GM19438 (cell line): ENCODE results near the gene SORCS2.

ENCODE experiments used
- ATAC-seq: cut with Tn5 transposase; IDR thresholded peaks from one replicate; pipeline ENCODE4 v1.9.1; 2021; ENCODE audit warnings: low read depth; ENCODE audit not compliant: unreplicated experiment

Gene SORCS2

DNA sequence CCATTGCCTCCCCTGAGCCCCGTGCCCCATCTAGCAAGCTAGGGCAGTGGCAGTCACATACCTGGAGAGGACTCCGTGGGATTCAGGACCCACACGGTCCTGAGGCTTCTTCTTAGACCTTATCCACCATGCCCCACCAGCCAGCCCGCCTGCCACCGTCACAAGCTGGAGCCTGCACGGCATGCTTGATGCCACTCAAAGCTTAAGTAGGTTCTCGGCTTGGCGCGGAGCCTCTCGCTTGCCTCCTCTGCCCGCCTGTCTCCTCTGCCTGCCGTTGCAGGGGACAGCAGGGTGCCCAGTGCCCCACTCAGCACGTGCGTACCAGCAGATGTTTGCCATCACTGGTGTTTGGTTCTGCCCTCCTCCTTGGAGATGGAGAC is 228.3 kb downstream of the SORCS2 start:
- ATAC-seq = no peak

DNA sequence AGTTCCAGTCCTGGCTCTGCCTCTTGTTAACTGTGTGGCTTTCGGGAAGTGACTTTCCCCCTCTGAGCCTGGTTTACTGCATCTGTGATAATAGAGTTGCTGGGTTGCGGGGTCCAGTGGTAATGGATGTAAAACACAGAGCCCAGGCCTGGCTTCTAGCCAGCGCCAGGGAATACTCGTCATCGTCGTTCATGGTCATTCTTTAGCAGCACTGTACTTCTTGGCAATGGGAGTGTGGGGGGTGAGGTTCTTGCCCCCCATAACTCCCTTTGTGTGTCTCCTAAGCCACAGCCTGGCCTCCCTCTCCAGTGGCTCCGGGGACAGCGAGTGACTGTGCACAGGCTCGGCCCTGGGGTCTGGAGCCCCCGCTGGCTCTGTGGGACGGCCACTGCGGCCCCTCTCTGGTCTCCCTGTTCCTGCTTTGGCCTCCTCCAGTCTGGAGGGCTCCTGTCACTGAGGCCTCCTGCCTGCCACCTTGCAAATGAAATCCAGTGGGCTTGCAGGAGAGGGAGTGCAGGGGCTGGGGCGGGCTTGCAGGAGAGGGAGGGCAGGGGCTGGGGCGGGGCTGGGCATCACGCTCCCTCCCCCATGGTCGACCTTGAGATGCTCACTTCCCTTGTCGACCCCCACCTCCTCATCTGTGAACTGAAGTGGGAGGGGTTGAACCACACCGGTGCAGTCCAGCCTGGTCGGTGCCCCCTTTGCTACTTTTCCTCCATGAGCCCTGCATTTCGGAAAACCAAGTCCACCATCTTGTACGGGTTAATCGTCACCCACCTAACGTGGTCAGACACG is 229.2 kb downstream of the SORCS2 start:
- ATAC-seq = no peak

DNA sequence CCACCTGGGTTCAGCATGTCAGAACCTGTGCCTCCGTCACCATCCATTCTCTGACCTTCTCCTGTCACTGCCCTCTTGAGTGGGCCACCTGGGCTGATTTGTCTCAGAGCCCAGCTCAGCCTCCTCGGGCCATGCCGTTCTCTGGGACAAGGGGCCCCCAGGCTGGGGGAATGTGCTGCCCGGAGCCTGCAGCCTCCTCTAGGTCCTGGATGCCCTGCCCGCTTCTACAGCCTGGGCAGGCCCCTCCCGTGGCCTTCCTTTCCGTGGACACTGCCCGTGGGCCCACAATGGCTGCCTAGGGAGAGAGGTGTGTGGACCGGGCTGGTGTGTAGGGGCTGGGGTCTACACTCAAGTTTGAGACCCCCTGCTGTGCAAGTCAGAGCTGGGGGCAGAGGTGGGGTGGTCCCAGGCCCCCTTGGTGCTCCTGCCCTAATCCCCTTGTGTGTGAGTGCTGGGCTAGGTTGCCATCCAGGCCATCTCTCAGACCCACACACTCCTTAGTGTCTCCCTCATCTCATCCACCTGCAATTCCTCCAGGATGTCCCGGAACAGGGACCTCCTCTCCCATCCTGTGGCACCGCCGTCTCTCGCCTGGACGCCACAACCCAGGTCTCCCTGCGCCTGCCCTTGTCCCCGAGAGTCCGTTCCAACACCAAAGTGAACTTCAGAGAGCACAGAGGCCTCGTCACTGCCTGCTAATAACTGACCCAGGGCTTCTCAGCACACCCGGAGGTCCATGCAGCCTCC is 230.0 kb downstream of the SORCS2 start:
- ATAC-seq = no peak

DNA sequence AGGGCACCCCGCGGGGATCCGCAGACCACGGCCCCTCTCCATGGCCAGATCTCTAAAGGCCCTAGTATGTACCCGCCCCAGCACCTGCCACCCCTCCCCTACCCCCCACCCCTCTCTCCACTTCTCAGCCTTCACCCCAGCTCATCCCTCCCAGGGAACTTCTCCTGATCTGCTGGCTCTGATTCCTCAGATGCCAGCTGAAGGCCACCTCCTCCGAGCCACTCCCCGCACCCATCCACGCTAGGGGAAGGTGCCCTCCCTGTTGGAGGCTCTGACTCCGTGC is 230.5 kb downstream of the SORCS2 start:
- ATAC-seq = no peak

DNA sequence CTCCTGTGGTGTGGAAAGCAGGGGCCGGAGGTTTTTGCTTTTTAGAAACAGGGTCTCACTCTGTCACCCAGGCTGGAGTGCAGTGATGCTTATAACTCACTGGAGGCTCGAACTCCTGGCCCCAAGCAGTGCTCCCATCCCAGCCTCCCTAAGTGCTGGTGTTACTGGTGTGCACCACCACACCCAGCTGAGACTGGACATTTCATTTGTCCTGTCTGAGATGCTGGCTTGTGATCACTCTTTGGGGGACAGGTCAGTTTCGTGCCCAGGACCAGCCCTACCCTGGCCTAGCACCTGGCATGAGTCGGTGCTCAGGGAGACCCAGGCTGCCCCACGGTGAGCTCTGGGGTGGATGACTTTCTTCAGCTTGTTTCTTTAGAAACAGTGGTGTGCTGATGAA is 231.1 kb downstream of the SORCS2 start:
- ATAC-seq = no peak

DNA sequence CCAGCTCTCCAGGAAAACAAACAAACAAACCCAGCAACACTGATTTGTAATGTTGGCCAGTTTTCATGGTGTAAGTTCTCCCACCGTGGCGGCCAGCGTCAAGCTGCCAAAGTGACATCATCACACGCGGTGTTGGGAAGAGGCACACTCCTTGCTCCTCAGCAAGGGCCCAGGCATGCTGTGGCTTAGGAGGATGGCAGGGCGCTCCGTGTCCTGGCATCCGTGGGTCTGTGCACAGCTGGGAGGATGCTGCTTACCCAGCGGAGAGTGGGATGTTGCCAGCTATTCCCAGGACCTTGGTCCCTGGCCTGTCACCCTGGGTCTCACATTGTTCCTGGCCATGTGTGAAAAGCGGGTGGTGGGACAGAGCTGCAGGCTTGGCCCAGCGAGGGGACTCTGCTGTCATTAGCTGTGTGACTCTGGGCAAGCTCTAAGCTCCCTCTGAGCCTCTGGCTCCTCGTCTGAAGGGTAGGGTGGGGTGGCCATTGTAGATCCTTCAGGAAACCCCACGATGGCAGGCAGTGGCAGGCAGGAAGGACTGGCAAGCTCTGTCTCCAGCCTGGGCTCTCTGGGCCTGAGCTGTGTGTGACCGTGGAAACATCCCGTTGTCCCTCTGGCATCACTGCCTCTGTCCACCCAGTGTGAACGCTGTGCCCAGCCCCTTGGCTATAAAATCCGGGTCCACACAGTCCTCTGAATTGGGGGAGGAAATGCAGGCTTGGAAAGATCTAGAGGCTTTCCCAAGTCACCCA is 231.6 kb downstream of the SORCS2 start:
- no peak for ATAC-seq

DNA sequence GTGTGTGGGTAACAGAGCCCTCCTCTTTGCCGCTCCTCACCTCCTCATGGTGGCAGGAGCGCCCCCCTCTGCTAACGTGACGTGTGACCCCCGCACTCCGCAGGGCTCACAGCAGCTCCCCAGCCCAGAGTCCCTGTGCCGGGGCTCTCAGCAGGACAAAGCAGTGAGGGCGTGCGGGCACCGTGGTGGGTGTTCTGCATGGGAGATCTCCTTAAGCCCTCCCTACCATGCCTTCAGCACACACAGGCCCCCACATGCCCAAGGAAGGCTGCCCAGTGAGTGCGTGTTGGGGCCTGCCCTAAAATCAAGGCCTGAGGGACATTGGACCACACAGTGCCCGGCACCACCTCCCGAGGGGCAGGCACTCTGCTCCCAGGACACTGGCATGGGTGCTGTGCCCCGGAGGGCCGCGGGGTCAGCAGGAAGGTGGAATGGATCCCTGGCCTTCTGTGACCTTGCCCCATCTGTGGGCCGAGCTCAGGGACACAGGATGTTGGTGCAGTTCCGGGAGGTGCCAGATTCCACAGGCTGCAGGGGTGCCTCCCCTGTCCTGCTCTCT is 232.3 kb downstream of the SORCS2 start:
- ATAC-seq = no peak

DNA sequence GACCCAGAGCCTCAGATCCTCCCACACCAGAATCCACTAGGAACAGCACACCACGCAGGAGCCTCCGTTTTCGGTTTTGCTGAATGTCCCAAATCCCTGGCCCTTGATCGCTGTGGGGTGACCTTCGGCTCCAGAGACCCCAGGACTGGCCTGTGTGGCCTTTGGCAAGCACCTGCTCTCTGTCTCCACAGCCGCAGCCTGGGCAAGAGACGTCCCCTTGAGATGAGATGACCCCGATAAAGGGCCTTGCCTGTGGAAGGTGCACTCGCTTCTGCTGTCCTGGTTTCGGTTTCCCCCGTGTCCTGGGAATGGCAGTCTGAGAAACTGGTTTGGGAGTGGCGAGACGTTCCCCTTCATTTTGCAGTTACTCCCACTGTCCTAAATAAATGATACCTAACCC is 232.8 kb downstream of the SORCS2 start:
- no peak for ATAC-seq

DNA sequence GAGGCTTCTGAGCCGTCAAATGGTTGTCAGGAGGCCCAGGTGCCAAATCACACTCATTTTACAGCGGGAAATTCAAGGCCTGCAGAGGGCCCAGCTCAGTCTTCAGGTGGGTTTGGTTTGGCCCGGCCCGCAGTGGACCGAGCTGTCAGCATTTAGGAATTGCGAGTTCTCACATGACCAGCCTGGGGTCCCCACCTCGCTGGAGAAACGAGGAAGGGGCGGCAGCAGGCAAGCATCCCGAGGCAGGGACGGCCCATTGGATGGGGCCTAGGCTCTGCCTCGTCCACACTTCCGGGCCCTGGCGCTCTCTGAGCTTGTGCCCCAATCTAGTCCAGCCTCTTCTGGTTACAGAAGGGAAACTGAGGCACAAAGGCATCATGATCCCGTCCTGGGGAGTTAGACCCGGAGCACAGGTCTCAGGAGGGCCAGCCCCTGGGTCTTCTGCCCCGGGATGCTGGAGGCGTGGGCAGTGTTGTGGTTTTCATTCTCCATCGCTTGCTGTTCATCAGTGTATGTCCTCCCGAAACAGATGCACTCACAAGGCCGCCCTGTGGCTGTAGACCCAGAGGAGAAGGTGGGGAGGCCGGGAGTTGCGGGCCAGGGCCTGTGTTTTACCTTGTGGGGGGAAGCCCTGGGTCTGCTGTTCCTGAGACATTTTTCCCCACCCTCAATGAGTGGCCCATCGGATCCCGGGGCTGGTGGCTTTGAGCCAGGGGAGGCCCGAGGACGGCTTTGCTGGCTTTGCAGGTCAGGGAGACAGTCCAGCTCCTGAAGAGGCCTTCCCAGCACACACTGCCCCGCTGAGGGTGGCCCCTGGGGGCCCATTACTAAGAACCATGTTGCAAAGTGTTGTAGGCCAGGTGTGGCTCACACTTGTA is 233.5 kb downstream of the SORCS2 start:
- no peak for ATAC-seq

DNA sequence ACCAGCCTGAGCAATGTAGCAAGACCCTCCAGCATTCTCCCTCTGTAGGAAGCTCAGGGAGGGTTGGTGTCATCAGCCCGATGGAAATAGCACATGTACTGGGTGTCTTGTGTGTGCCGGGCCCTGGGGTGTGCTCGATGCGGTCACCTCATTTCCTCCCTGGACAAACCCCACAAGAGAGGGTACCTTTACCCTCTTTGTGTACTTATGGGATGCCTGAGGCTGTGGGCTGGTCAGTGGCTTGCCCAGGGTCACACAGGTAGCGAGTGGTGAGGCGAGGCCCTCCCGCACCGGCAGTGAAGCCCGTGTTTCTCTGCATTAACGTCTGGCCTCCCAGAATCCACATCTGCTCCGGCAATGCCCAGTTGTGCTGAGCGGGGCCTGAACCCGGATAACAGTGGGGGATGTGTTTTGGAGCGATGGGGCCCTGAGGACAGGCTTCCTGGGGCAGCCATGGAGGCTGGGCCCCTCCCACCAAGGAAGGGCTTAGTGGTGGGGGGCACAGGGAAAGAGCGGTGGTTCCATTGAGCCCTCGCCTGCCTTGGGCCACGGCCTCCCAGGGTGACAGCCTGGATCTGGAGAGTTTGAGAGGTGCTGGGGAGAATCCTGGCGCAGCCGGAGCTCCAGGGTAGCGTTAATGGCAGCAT is 234.3 kb downstream of the SORCS2 start:
- no peak for ATAC-seq

DNA sequence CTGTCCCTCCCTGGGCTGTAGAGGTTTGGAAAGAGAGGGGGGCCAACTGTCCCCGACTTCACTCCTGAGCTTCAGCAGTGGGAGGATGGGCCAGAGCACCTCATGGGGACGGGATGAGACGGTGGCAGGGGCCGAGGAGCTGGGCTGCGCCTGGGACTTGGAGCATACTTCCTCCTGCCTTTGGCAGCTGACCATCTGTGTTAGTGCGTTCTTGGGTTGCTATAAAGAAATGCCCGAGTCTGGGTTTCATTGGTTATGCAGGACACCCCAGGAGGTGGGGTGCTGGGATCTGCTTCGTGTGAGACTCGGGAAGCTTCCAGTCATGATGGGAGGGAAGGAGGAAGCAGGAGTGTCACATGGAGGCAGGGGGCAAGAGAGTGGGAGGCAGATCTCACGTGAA is 235.0 kb downstream of the SORCS2 start:
- ATAC-seq = no peak

DNA sequence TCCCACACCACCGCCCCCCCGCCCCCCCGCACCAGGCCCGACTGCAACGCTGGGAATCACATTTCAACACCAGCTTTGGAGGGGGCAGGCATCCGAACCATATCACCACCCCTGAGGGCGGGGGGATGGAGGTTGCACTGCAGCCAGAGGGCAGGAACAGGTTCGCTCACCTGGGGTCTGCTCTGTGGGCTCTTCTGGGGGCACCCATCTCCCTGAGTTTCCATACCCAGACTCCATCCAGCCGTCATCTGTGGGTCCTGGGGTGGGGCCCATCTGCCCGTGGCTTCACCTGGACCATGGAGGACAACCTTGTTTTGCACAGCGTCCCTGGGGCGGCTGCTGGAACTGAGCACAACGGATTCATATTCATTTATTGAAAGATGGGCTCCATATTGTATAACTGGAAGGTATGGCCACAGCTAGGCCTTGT is 235.5 kb downstream of the SORCS2 start:
- ATAC-seq = no peak

DNA sequence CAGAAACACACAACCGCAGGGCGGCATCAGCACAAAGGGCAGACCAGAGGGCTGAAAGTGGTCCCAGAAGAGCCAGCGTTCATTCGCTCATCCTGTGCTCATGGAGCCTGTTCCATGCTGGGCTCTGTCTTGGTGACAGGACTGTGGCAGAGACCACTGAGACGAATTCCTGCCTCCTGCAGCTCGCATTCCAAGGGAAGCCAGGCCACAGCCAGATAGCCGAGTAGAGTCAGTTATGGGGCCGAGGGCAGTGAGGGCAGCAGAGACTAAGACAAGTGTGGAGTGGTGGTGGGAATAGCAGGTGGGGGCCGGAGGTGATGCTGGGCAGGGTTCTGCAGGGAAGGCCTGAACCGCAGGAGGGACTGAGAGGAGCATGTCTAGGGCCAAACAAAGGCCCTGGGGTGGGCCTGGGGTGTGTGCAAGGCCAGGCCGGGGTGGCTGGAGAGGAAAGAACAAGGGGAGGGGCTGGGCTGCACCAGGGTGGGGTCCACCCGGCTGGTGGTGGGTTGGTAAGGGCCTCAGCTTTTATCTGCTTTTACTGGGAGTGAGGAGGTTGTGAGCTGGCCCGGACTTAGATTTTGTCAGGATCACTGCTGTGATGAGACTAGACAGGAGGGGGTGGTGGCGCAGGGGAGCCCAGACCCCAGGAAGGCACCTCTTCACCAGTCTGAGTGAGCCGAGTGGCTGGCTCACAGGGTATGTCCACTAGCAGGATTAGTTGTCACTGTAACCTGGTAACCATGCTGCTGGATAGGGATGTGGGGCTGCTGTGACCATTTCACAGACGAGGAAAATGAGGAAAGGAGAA is 236.1 kb downstream of the SORCS2 start:
- ATAC-seq = no peak

DNA sequence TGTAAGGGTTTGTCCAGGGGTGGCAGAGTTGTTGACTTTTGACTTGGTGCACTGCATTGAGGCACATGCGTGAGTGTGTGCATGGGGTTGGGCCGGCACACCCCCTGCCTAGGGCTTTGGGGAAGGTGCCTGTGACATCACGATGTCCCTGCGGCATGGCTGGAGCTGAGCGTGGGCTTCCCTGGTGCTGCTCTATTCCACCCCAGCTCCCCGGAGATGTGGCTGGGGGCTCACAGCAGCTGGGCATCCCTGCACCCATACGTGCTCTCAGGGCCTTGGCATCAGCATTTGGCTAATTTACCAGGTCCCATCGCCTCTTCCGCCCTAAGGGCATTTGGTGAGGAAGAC is 236.7 kb downstream of the SORCS2 start:
- no peak for ATAC-seq

DNA sequence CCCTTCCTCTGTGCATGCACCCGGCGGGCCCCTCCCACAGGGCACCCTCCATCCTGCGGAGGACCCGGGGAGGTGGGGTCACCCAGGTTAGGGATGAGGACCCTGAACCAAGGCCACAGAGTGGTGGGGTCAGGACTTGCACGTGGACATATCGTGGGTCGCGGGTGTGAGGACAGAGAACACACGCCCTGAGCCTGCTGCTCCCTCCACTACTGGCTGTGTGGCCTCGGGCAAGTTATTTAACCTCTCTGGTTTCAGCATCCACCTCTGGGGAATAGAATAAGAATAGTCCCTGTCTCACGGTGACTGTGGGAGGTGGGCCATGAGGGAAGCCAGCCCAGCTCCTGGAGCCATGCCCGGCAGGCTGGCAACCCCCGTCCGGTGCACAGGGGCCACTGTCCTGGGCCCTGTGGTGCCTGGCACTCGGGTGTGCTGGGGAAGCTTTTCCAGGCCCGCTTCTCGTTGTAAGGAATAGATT is 237.3 kb downstream of the SORCS2 start:
- ATAC-seq = no peak

DNA sequence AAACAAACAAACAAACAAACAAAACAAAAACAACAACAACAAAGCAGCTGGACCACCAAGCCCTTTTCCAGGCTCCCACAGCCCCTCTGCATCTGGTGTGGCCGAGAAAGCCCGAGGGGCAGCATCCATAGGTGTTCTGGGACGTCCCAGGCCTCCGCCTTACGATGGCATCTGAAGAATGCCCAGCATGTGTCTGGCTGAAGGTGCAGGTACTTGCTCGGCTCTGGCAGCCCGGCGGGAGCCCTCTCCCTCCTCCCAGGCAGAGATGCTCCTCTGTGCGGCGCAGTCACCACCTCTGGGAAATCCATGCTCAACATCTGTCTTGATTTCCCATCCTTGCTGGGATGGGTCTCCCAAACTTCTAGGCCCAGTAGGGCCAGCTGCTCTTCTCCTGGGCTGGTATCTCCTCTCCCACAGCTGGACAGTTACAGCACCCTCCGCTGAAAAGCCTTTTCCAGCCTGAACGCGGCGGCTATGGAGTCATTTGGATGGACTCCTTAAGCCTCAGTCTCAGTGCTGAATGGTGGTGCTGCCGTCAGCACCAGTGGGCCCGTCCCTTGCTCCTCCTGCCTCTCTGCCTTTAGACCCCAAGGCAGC is 238.1 kb downstream of the SORCS2 start:
- ATAC-seq = no peak

DNA sequence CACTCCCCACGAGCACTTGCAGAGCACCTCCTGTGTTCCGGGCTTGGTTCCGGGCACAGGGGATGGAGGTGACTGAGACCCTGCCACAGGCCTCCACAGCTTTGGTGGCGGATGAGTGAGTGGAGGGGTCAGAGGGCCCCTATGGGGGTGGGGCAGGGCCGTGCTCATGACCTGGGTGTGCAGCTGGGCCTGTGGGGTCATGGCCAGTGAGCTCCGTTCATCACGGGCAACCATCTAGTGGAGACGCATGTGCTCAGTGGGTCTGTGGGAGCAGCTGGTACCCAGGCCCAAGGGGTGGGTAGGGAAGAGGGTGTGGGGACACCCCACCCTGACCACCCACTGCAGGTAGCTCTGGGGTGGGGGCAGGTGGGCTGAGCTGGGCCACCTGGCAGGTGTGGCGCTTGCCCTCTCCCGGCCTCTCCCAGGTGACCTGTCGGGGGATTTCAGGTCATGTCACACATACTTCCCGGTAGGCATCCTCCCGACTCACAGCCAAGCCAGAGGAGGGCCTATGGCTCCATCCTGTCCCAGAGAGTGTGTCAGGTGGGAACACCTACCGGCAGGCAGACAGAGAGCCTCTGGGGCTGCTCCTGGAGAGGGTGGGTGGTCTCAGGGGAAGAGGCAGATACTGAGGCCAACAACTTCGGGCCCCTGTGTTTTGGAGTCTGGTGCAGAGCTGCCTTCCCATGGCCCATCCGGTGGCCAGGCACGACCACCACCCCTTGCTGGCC is 238.8 kb downstream of the SORCS2 start:
- ATAC-seq = no peak
